Measurements from ENCODE around the gene MARK3.
"Not testable (repeated sequence)": the region's sequence is repeated elsewhere in the genome, so short reads cannot be mapped to it uniquely, and the experiment has no call there.

DNA sequence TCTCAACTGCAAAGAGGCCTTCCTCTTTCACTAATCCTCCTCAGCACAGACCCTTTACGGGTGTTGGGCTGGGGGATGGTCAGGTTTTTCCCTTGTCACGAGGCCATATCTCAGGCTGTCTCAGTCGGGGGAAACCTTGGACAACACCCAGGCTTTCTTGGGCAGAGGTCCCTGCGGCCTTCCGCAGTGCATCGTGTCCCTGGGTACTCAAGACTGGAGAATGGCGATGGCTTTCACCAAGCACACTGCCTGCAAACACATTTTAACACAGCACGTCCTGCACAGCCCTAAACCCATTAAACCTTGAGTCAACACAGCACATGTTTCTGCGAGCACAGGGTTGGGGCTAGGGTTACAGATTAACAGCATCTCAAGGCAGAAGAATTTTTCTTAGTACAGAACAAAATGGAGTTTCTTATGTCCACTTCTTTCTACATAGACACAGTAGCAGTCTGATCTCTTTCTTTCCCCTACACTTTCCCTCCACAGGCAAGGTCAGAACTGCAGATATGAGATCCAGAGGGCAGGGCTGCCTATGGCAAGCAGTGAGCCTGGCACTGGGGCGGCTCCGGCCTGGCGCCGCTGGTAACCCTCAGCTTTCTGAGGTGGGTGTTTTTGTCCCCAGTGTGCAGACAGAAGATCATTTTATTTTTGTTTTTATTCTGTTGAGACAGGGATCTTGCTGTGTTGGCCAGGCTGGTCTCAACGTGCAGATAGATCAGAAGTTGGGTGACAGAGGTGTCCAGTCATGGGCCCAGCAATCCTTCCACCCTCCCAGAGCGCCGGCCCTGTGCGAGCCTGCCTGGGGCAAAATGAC lies 140.4 kb downstream of the MARK3 start:
- not testable (repeated sequence) for TF ChIP-seq POLR2A, EP300 (IDR thresholded peaks at IDR 0.05)
- TF ChIP-seq, protein P1, sequence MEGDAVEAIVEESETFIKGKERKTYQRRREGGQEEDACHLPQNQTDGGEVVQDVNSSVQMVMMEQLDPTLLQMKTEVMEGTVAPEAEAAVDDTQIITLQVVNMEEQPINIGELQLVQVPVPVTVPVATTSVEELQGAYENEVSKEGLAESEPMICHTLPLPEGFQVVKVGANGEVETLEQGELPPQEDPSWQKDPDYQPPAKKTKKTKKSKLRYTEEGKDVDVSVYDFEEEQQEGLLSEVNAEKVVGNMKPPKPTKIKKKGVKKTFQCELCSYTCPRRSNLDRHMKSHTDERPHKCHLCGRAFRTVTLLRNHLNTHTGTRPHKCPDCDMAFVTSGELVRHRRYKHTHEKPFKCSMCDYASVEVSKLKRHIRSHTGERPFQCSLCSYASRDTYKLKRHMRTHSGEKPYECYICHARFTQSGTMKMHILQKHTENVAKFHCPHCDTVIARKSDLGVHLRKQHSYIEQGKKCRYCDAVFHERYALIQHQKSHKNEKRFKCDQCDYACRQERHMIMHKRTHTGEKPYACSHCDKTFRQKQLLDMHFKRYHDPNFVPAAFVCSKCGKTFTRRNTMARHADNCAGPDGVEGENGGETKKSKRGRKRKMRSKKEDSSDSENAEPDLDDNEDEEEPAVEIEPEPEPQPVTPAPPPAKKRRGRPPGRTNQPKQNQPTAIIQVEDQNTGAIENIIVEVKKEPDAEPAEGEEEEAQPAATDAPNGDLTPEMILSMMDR (IDR thresholded peaks at IDR 0.05) = not testable (repeated sequence)
